Measurements from ENCODE around the gene CRACR2B. TPM values are rescaled to one million over a fixed set of nuclear protein-coding genes. Genes with fewer than 3 reads are reported as not detected.

Gene CRACR2B
- total and polyA plus RNA-seq, 2 donors (not counting 1 experiment from before 2014, with no cell fraction given): 9.7 to 67.7 TPM

- Histone ChIP-seq H3K36me3 (replicated peaks in 1 of 2; ENCODE audit: control extremely low read depth in 1 of 2, control insufficient read depth in 1 of 2, extremely low read depth in 1 of 2, insufficient read depth in 2 of 2, low read length in 1 of 2) (peaks cover 0 to 10% of the 10 kb centered on the region in 2 experiments), H3K4me3 (ENCODE audit: control extremely low read depth in 1 of 5, extremely low read depth in 1 of 5, insufficient read depth in 1 of 5, low read depth in 2 of 5, low read length in 4 of 5) (peak overlapping the region in 1 of 5 experiments; percentile 72), H3K79me2 (ENCODE audit: control insufficient read depth, insufficient read depth, low read length) (peaks cover 20% of the 10 kb centered on the region), H3K27ac (ENCODE audit: low read length in 2 of 2) (no peak overlapping the region), H3K4me1 (ENCODE audit: control insufficient read depth in 2 of 2, insufficient read depth in 2 of 2, low read length in 2 of 2) (peaks cover 35 to 49% of the 10 kb centered on the region in 2 donors), H3K4me2 (replicated peaks; ENCODE audit: low read depth, low read length, poor library complexity, severe bottlenecking) (peak overlapping the region; percentile 88), H3K9ac (ENCODE audit: low read length) (peak overlapping the region; percentile 85), H3K27me3 (replicated peaks in 1 of 4; ENCODE audit: control extremely low read depth in 1 of 4, control insufficient read depth in 3 of 4, insufficient read depth in 4 of 4, low read length in 3 of 4) (peaks cover 0 to 45% (median 11%) of the 10 kb centered on the region in 4 experiments), H3K9me3 (ENCODE audit: control extremely low read depth in 1 of 3, control insufficient read depth in 2 of 3, insufficient read depth in 1 of 3, low read length in 2 of 3) (no peaks in the 10 kb centered on the region), H2AFZ (ENCODE audit: insufficient read depth, low read depth, low read length, poor library complexity, severe bottlenecking) (no peak overlapping the region), H4K20me1 (ENCODE audit: control insufficient read depth, insufficient read depth, low read length, poor library complexity, severe bottlenecking) (peaks cover 36% of the 10 kb centered on the region)
- TF ChIP-seq EZH2 (IDR thresholded peaks at IDR 0.05; ENCODE audit: borderline replicate concordance, insufficient read depth, low read depth, low read length, poor library complexity, severe bottlenecking): no peak
- peaks cover 32% of the 10 kb centered on the region for H3K4me1 Mint-ChIP-seq
- peak overlapping the region; percentile 83 for H3K4me3 Mint-ChIP-seq
- peak overlapping the region; percentile 53 for H3K27ac Mint-ChIP-seq
- 15% methylated on average over 17 of the region's 25 CpGs for WGBS (ENCODE audit: insufficient coverage)
- ChIA-PET POLR2A (interaction anchor here (0.6 to 5.2 kb wide), 9 partner anchors 9 to 434 kb away, joined by 3 to 29 read pairs (median 6); partner anchors contain the start of genes CD151, CRACR2B, PNPLA2 and RPLP2), CTCF (interaction anchor here (1.1 to 1.6 kb wide), 3 partner anchors 11 to 45 kb away, joined by 3 to 6 read pairs (median 3); partner anchors contain the start of gene CD151)
- no peaks in the 10 kb centered on the region for H3K27me3 Mint-ChIP-seq
- H3K9me3 Mint-ChIP-seq (ENCODE audit: insufficient read depth): no peaks in the 10 kb centered on the region
- ATAC-seq (ENCODE audit: low read depth): no peak
- DNase-seq: peak; percentile 39
- intact Hi-C loops (cut with micrococcal nuclease): loop anchor here (2.0 to 5.0 kb wide), 2 partner anchors 67 to 1008 kb away; partner anchors contain the start of genes CHID1 and LSP1
Observed at GRCh38 chr11:843818-844692, 16.3 kb downstream of the CRACR2B start.

- Histone ChIP-seq H3K4me2 (replicated peaks; ENCODE audit: low read depth, low read length, poor library complexity, severe bottlenecking) (peak overlapping the region; percentile 88), H3K4me1 (ENCODE audit: control insufficient read depth in 2 of 2, insufficient read depth in 2 of 2, low read length in 2 of 2) (peaks cover 37 to 52% of the 10 kb centered on the region in 2 donors), H3K9me3 (ENCODE audit: control extremely low read depth in 1 of 3, control insufficient read depth in 2 of 3, insufficient read depth in 1 of 3, low read length in 2 of 3) (no peaks in the 10 kb centered on the region), H3K79me2 (ENCODE audit: control insufficient read depth, insufficient read depth, low read length) (peaks cover 20% of the 10 kb centered on the region), H3K27me3 (replicated peaks in 1 of 4; ENCODE audit: control extremely low read depth in 1 of 4, control insufficient read depth in 3 of 4, insufficient read depth in 4 of 4, low read length in 3 of 4) (peaks cover 0 to 48% (median 11%) of the 10 kb centered on the region in 4 experiments), H3K9ac (ENCODE audit: low read length) (no peak overlapping the region), H3K4me3 (ENCODE audit: control extremely low read depth in 1 of 5, extremely low read depth in 1 of 5, insufficient read depth in 1 of 5, low read depth in 2 of 5, low read length in 4 of 5) (no peak overlapping the region), H4K20me1 (ENCODE audit: control insufficient read depth, insufficient read depth, low read length, poor library complexity, severe bottlenecking) (peaks cover 31% of the 10 kb centered on the region), H3K27ac (ENCODE audit: low read length in 2 of 2) (no peak overlapping the region), H2AFZ (ENCODE audit: insufficient read depth, low read depth, low read length, poor library complexity, severe bottlenecking) (no peak overlapping the region), H3K36me3 (replicated peaks in 1 of 2; ENCODE audit: control extremely low read depth in 1 of 2, control insufficient read depth in 1 of 2, extremely low read depth in 1 of 2, insufficient read depth in 2 of 2, low read length in 1 of 2) (peaks cover 0 to 3% of the 10 kb centered on the region in 2 experiments)
- POLR2A ChIA-PET: interaction anchor here (0.8 to 2.6 kb wide), 2 partner anchors 26 to 36 kb away, joined by 3 to 13 read pairs; partner anchors contain the start of genes PNPLA2 and RPLP2
- CTCF ChIA-PET: no interaction called here
- ATAC-seq (ENCODE audit: low read depth) (no peak), DNase-seq (peak; percentile 63)
- TF ChIP-seq EZH2 (IDR thresholded peaks at IDR 0.05; ENCODE audit: borderline replicate concordance, insufficient read depth, low read depth, low read length, poor library complexity, severe bottlenecking): no peak
- Mint-ChIP-seq H3K9me3 (ENCODE audit: insufficient read depth) (no peaks in the 10 kb centered on the region), H3K4me3 (peak overlapping the region; percentile 16), H3K4me1 (peaks cover 32% of the 10 kb centered on the region), H3K27me3 (no peaks in the 10 kb centered on the region), H3K27ac (peak overlapping the region; percentile 26)
- whole genome bisulfite sequencing (ENCODE audit: insufficient coverage): 47% methylated on average over 28 of the region's 31 CpGs
- intact Hi-C loops (cut with micrococcal nuclease): loop anchor here (5.0 kb wide), 1 partner anchor 1007 kb away; the partner anchor contains the start of gene LSP1
Observed at GRCh38 chr11:844693-845644, 17.2 kb downstream of the CRACR2B start.
